HCT116 (cell line): ENCODE results near the gene EVI5. TPM values are rescaled to one million over a fixed set of nuclear protein-coding genes. Genes with fewer than 3 reads are reported as not detected.

Experiments used
- ATAC-seq: fragments of 200-7000 bp; cut with Tn5 transposase; 2 replicates; pipeline ENCODE4 v1.9.1; 2020; ENCODE audit warnings: mild to moderate bottlenecking, moderate library complexity
- BruUV-seq: library from RNA; stranded (reverse); fragments of 400-500 nt; replicated peaks from 2 replicates; lab custom pipeline; 2021; lab: Mats Ljungman, UMichigan
- CTCF ChIA-PET: fragments of 300-600 bp; sonication (Branson Sonifier 250); formaldehyde crosslinking; loops from one replicate; lab custom pipeline; 2021; ENCODE audit warnings: antibody characterized with exemption; lab: Charles Lee
- POLR2A ChIA-PET: fragments of 300-600, 350-600 bp; sonication (Branson Sonifier 250); formaldehyde crosslinking; loops from one replicate; lab custom pipeline; 2021; ENCODE audit warnings: antibody characterized with exemption; lab: Charles Lee
- RAD21 ChIA-PET, 2 experiments: fragments of 300-600 bp; sonication (Branson Sonifier 250); formaldehyde crosslinking; loops; one replicate each; lab custom pipeline; 2023; ENCODE audit warnings: low total read pairs in 2 of 2; ENCODE audit not compliant: uncharacterized antibody in 2 of 2, unreplicated experiment in 2 of 2, low non-redundant PET in 1 of 2; lab: Charles Lee
- DNase-seq: peaks from one replicate; pipeline ENCODE4 v3.0.0-alpha.2; 2010; ENCODE audit warnings: low read depth, low spot score
- H2AFZ ChIP-seq: fragments of 200-600 bp; shearing (Covaris generic), sonication (generic); 2 replicates; pipeline ENCODE4 v1.6.1; 2017; ENCODE audit warnings: low read depth, mixed run types, mixed read lengths, antibody characterized with exemption, low read length; ENCODE audit not compliant: poor library complexity, severe bottlenecking
- H3K27ac ChIP-seq: 2 replicates; pipeline ENCODE4 v1.5.1; 2012; ENCODE audit warnings: low read depth, low read length
- H3K27me3 ChIP-seq: fragments of 200-600 bp; sonication (generic); 2 replicates; pipeline ENCODE4 v1.6.1; 2016; ENCODE audit warnings: mixed run types, low read length, mixed read lengths; ENCODE audit not compliant: insufficient read depth
- H3K36me3 ChIP-seq, 2 experiments: fragments of 200-500 bp in 1 of 2; fragments of 200-600 bp in 1 of 2; sonication (Bioruptor generic) in 1 of 2; sonication (generic) in 1 of 2; 2 replicates each; pipeline versions ENCODE4 v1.5.1 to v1.6.1; 2014 to 2016; ENCODE audit warnings: low read length in 2 of 2, inconsistent platforms in 1 of 2, mixed read lengths in 1 of 2, mixed run types in 1 of 2; ENCODE audit not compliant: insufficient read depth in 2 of 2, control insufficient read depth in 1 of 2
- H3K4me1 ChIP-seq, 2 experiments: fragments of 200-600 bp in 1 of 2; sonication (generic) in 1 of 2; 2 replicates each; pipeline versions ENCODE4 v1.5.1 to v1.6.1; 2012 to 2017; ENCODE audit warnings: low read length in 2 of 2, inconsistent platforms in 1 of 2, mild to moderate bottlenecking in 1 of 2, mixed read lengths in 1 of 2, mixed run types in 1 of 2, moderate library complexity in 1 of 2; ENCODE audit not compliant: insufficient read depth in 2 of 2, control insufficient read depth in 1 of 2
- H3K4me2 ChIP-seq: fragments of 200-600 bp; sonication (generic); 2 replicates; pipeline ENCODE4 v1.6.1; 2017; ENCODE audit warnings: mixed run types, low read length, mixed read lengths
- H3K4me3 ChIP-seq, 2 experiments: fragments of 200-600 bp in 1 of 2; sonication (generic) in 1 of 2; replicated peaks in 1 of 2; 2 replicates each; pipeline ENCODE4 v1.5.1; 2011 to 2016; ENCODE audit warnings: low read length in 2 of 2, control low read depth in 1 of 2, low read depth in 1 of 2, mild to moderate bottlenecking in 1 of 2, mixed read lengths in 1 of 2, mixed run types in 1 of 2
- H3K79me2 ChIP-seq: fragments of 200-600 bp; sonication (generic); 2 replicates; pipeline ENCODE4 v1.6.1; 2017; ENCODE audit warnings: mild to moderate bottlenecking, mixed run types, low read length, moderate library complexity, mixed read lengths; ENCODE audit not compliant: insufficient read depth
- H3K9ac ChIP-seq: fragments of 200-600 bp; sonication (generic); 2 replicates; pipeline ENCODE4 v1.6.1; 2016; ENCODE audit warnings: low read length, mixed read lengths
- H3K9me2 ChIP-seq: fragments of 200-600 bp; sonication (generic), shearing (Covaris generic); 2 replicates; pipeline ENCODE4 v1.6.1; 2017; ENCODE audit warnings: mixed run types, mild to moderate bottlenecking, moderate library complexity; ENCODE audit not compliant: insufficient read depth
- H3K9me3 ChIP-seq, 2 experiments: fragments of 200-500 bp in 1 of 2; fragments of 200-600 bp in 1 of 2; sonication (Bioruptor generic) in 1 of 2; sonication (generic) in 1 of 2; 2 replicates each; pipeline ENCODE4 v1.6.1; 2014 to 2017; ENCODE audit warnings: low read length in 2 of 2, mixed read lengths in 2 of 2, inconsistent platforms in 1 of 2, low read depth in 1 of 2, mild to moderate bottlenecking in 1 of 2, mixed run types in 1 of 2, moderate library complexity in 1 of 2; ENCODE audit not compliant: control insufficient read depth in 1 of 2, insufficient read depth in 1 of 2
- H4K20me1 ChIP-seq: fragments of 200-600 bp; sonication (generic), shearing (Covaris generic); 2 replicates; pipeline ENCODE4 v1.6.1; 2017; ENCODE audit warnings: mixed run types, mild to moderate bottlenecking, moderate library complexity; ENCODE audit not compliant: insufficient read depth
- ATF3 ChIP-seq: IDR thresholded peaks from 2 replicates; pipeline ENCODE4 v1.6.1; 2012
- CTCF ChIP-seq, 3 experiments: fragments of 200-600 bp in 1 of 3; sonication (generic) in 1 of 3; IDR thresholded peaks in 2 of 3; conservative IDR thresholded peaks in 1 of 3; 2 replicates each; pipeline ENCODE4 v1.5.1; 2012 to 2017; ENCODE audit warnings: low read depth in 2 of 3, low read length in 2 of 3, antibody characterized with exemption in 1 of 3, borderline replicate concordance in 1 of 3, control low read depth in 1 of 3, mild to moderate bottlenecking in 1 of 3, mixed read lengths in 1 of 3, mixed run types in 1 of 3, moderate library complexity in 1 of 3; ENCODE audit not compliant: insufficient read depth in 1 of 3
- EZH2phosphoT487 ChIP-seq: fragments of 200-600 bp; IDR thresholded peaks from 2 replicates; pipeline ENCODE4 v1.6.1; 2018; ENCODE audit warnings: antibody characterized with exemption, borderline replicate concordance
- JUND ChIP-seq: IDR thresholded peaks from 2 replicates; pipeline ENCODE4 v1.6.1; 2012
- POLR2AphosphoS5 ChIP-seq: IDR thresholded peaks from 2 replicates; pipeline ENCODE4 v1.6.1; 2011; ENCODE audit warnings: mild to moderate bottlenecking, low read depth, low read length, moderate library complexity
- SRF ChIP-seq: IDR thresholded peaks from 2 replicates; pipeline ENCODE4 v1.6.1; 2012; ENCODE audit warnings: low read depth
- TCF7L2 ChIP-seq: IDR thresholded peaks from 2 replicates; pipeline ENCODE4 v1.7.0; 2011; ENCODE audit warnings: borderline replicate concordance, inconsistent platforms; ENCODE audit not compliant: insufficient read depth, insufficient read length; ENCODE audit errors: extremely low read depth
- YY1 ChIP-seq: IDR thresholded peaks from 2 replicates; pipeline ENCODE4 v1.6.1; 2011; ENCODE audit warnings: low read length, low read depth, moderate library complexity, mild to moderate bottlenecking; ENCODE audit not compliant: insufficient replicate concordance; ENCODE audit errors: extremely low read depth
- ZFX ChIP-seq: fragments of 450-650 bp; IDR thresholded peaks from 2 replicates; pipeline ENCODE4 v1.6.1; 2017
- ZNF274 ChIP-seq: fragments of 200-500 bp; sonication (Bioruptor generic); IDR thresholded peaks from 2 replicates; pipeline ENCODE4 v1.6.1; 2014; ENCODE audit warnings: mild to moderate bottlenecking, low read depth, low read length, inconsistent platforms
- intact Hi-C: fragments of 100-400 bp; cut with micrococcal nuclease; formaldehyde crosslinking; loops from 2 replicates; pipeline ENCODE4 v1.10.0; 2022
- total RNA-seq: library from RNA; stranded (reverse); gene quantifications from one replicate; pipeline ENCODE4 v1.2.1, GENCODE V29; 2021; ENCODE audit not compliant: unreplicated experiment

Gene EVI5
- total RNA-seq, 1 experiment from 2014 or later = 21.8 TPM

GRCh38 chr1:92797297-92797696 is 12.4 kb upstream of the EVI5 start:
- RAD21 ChIA-PET = no interaction called here
- no peaks in the 10 kb centered on the region for H3K36me3 ChIP-seq
- CTCF ChIA-PET = interaction anchor here (0.9 kb wide), 1 partner anchor 13 kb away, joined by 3 read pairs; the partner anchor contains the start of gene EVI5
- no peaks in the 10 kb centered on the region for H3K79me2 ChIP-seq
- no peak overlapping the region for H3K4me3 ChIP-seq
- H3K4me1 ChIP-seq = no peaks in the 10 kb centered on the region
- no peaks in the 10 kb centered on the region for H3K9me3 ChIP-seq
- TF ChIP-seq POLR2AphosphoS5 (no peak), SRF (no peak), YY1 (no peak), CTCF (IDR thresholded peaks at IDR 0.05 in 2 of 3, conservative IDR thresholded peaks at IDR 0.05 in 1 of 3; ENCODE audit: borderline replicate concordance in 1 of 3, insufficient read depth in 1 of 3, low read depth in 2 of 3, low read length in 2 of 3) (no peak), ZNF274 (no peak), ZFX (no peak), EZH2phosphoT487 (no peak), ATF3 (no peak), TCF7L2 (no peak), JUND (no peak)
- POLR2A ChIA-PET = no interaction called here
- no peaks in the 10 kb centered on the region for H3K27me3 ChIP-seq
- BruUV-seq = no TSS peak
- no peaks in the 10 kb centered on the region for H4K20me1 ChIP-seq
- H3K9me2 ChIP-seq = no peaks in the 10 kb centered on the region
- ATAC-seq = no peak
- H3K9ac ChIP-seq = no peak overlapping the region
- no peak overlapping the region for H3K27ac ChIP-seq
- no peak overlapping the region for H2AFZ ChIP-seq
- intact Hi-C loops = no loop called here
- H3K4me2 ChIP-seq = no peak overlapping the region
- DNase-seq = no peak
